GM13977 (cell line): ENCODE measurements around the gene USP43.

ENCODE experiments used
- DNase-seq: peaks from one replicate; pipeline ENCODE4 v3.0.0; 2012; ENCODE audit warnings: low spot score
- CTCF ChIP-seq: IDR thresholded peaks from 2 replicates; pipeline ENCODE4 v1.5.1; 2012; ENCODE audit warnings: mild to moderate bottlenecking, control low read depth; ENCODE audit not compliant: insufficient read depth; ENCODE audit errors: extremely low read depth, missing control alignments
- in situ Hi-C: fragments of 300-500 bp; cut with MboI; formaldehyde crosslinking; loops from one replicate; pipeline ENCODE4 v1.12.0; 2022; ENCODE audit warnings: low sequenced_read_pairs, low pct_unique_long_range_greater_than_20kb, mixed read lengths, inconsistent platforms; ENCODE audit not compliant: unreplicated experiment

Gene USP43

GRCh38 chr17:9703781-9704082 is 58.4 kb downstream of the USP43 start:
- TF ChIP-seq CTCF = no peak
- no peak for DNase-seq
- in situ Hi-C loops = no loop called here

GRCh38 chr17:9705745-9706144 is 60.4 kb downstream of the USP43 start:
- no peak for DNase-seq
- TF ChIP-seq CTCF = no peak
- in situ Hi-C loops = no loop called here

GRCh38 chr17:9707948-9708347 is 62.6 kb downstream of the USP43 start:
- no peak for DNase-seq
- no peak for TF ChIP-seq CTCF
- in situ Hi-C loops = no loop called here

GRCh38 chr17:9714801-9715200 is 69.5 kb downstream of the USP43 start:
- DNase-seq = no peak
- in situ Hi-C loops = no loop called here
- no peak for TF ChIP-seq CTCF

- no peak for DNase-seq
- no peak for TF ChIP-seq CTCF
- in situ Hi-C loops = no loop called here
Observed at GRCh38 chr17:9715503-9716016, 70.2 kb downstream of the USP43 start.

- no peak for DNase-seq
- in situ Hi-C loops = no loop called here
- TF ChIP-seq CTCF = no peak
Observed at GRCh38 chr17:9725575-9725974, 80.3 kb downstream of the USP43 start.

- no peak for TF ChIP-seq CTCF
- DNase-seq = no peak
- in situ Hi-C loops = no loop called here
Observed at GRCh38 chr17:9726291-9726690, 81.0 kb downstream of the USP43 start.
